HUDEP-2 (cell line): ENCODE measurements around the gene FAM13B.
"Not testable (repeated sequence)": the region's sequence is repeated elsewhere in the genome, so short reads cannot be mapped to it uniquely, and the experiment has no call there.

Source experiments
- DNase-seq, 76 experiments: peaks; one replicate each; lab custom pipeline; 2025; ENCODE audit not compliant: unreplicated experiment in 76 of 76; lab: John Stamatoyannopoulos, UW

Gene FAM13B

DNA sequence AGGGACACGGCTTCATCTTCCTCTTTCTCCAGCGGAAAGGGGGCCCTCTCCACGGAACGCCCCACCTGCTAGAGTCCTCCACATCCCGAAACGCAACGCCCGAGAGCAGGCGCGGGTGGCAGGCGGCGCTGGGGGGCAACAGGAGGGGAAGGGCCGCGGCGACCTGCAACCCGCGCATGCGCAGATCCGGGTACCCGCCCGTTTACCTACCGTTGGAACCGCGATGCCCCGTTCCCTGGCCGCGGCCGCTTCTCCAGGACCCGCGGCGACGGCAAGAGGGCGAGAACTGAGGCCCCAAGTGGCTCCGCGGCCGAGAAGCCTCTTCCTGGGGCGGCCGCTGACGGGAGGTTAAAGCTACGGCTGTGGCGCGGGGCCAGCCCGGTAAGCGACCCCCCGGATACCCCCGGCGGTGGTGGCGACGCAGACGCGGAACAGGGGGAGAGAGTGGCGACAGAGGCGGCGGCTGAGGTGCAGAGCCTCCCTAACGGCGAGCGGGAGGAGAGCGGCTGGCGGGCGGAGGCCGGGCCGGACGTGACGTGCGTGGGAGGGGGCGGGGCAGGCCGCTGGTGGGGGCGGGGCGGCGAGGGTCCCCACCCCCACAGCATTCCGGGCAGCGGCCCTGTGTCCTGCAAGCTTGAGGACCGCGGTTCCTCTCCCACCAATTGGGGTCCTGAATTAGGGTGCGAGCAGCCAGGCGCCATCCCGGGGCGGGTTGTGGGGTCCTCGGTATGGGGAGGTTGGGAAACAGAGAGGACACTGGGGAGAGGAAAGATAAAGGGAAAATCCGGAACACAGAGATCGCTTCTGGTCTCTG lies at the start of gene FAM13B:
FAM13B (minus strand) TSS at position 508 of the 814 bp plus-strand sequence. CDS start 13,968 bp downstream, outside the sequence.
- peak in 70 of 76 experiments; percentile 19 to 92 (median 70) for DNase-seq

DNA sequence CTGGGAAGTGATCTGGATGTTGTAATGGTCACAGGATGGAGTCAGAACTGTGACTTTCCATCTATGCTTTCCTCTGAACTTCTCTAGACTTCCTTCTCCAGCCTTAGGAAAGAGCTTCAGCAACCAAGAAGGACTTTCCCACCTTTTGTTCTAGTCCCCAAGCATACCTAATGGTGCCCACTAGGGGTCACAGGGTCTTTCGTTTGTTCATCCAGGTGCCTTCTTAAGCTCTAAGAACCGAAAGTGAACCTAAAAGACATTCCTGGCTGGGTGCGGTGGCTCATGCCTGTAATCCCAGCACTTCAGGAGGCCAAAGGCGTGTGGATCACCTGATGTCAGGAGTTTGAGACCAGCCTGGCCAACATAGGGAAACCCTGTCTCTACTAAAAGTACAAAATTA lies 49.2 kb upstream of the FAM13B start:
- DNase-seq: no peak

DNA sequence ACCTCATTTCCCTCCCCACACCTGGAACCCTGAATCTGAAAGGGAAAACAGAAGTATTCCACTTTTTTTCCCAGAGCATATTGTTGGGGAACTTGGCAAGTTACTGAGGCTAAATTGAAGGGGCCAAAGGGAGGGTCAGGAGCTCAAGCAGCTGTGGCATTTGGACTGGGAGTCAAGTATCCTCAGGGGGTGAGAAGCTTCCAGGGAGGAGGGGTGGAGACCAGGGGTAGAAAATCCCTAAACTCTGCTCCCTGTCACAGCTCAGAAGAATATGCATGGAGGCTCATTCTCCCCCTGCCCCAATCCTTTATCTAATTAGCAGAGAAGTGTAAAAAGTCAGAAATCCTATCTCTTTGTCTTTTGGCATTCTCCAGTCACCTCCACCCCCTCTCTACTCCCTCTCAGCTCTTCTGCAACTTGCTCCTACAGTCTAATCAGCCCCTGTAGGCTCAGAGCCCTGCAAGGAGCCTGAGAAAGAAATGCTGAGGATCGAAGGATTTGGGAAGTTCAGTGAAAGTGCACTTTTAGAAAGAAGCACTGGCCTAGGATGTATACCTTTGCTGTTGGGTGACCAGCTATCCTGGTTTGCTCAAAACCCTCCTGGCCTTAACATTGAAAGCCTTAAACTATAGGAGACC lies 45.2 kb upstream of the FAM13B start:
- DNase-seq: no peak

DNA sequence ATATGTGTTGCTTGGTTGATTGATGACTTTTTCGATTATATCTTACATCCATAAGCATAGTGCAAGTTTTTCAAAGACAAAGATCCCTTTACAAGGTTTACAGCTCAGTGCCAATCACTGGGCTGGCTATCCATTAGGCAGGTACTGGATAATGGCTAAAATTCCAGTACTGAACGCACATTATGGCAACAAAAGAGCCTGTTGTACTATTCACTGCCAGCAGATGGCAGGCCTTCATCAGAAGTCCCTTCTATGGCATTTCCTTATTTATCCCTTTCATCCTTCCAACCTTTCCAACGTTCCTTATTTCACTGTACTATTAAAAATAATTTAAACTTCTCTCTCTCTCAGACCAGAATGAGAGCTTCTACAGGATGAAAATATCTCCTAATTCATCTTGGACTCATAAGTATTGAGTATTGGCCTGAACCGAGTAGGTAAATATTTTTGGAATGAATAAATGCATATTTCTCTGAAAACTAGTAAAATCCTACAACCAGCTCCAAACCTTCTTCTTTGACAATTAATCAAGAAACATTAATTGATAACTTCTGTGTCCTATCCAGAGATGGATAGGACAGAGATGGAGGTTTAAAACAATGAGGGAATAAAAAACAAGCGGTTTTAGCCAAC lies 44.3 kb upstream of the FAM13B start:
- peak in 36 of 76 experiments; percentile 3 to 52 (median 20) for DNase-seq

DNA sequence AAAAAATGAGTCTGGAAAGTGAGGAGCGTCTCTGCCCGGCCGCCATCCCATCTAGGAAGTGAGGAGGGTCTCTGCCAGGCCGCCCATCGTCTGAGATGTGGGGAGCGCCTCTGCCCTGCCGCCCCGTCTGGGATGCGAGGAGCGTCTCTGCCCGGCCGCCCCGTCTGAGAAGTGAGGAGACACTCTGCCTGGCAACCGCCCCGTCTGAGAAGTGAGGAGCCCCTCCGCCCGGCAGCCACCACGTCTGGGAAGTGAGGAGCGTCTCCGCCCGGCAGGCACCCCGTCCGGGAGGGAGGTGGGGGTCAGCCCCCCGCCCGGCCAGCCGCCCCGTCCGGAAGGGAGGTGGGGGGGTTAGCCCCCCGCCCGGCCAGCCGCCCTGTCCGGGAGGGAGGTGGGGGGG lies 37.1 kb upstream of the FAM13B start:
- DNase-seq: not testable (repeated sequence)

DNA sequence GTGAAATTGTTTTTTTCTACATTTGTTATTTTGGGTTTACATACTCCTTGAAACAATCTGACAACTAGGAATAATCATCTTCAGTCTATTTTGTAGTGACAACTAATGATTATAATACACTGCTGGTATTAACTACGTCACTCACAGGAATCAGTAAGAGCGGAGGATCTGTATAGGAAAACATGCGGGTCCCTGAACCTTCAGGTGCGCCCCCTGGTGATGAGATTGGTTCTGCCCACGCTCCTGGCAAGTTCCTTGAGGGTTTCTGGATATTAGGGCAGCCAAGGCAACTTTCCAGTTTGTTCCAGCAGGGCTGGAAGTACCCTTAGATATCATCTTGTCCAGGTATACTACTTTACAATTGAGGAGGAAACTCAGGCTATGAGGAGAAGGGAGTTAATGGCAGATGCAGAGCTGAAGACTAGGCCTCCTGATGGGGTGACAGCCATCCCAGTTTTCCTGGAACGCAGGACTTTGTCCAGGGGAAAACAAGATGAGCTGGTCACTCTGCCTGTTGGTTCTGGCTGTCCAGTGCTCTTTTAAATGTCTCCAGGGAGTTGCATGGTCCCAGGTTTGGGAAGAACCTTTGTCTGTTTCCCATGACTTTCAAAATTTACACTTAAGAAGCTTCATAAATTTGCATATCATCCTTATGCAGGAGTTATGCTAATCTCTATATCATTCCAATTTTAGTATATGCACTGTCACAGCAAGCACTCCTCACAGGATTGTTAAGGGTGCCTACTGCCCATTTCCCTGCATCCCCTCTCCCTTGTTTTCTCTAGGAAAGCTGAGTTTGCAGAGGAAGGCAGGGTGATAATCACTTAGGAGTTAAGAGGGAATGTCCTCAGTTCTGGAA lies 36.1 kb upstream of the FAM13B start:
- peak in 70 of 76 experiments; percentile 8 to 82 (median 62) for DNase-seq

DNA sequence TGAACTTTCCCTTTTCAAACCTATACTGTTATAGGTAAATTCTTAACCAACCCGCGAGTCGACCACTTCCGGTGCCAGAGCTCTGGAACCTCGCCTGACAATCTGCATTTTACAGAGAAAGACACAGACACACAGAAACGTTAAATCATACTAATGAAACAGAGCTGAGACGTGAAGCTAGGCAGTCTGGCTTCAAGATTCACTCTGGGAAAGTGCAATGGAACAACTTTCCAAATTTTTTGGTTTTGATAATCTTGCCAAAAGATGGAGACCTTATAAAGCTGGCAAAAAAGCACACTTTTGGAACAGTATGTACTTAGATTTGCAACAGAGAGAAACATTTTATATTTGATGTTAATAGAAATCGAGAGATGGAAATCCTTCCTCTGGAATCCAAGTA lies 35.1 kb upstream of the FAM13B start:
- no peak for DNase-seq

DNA sequence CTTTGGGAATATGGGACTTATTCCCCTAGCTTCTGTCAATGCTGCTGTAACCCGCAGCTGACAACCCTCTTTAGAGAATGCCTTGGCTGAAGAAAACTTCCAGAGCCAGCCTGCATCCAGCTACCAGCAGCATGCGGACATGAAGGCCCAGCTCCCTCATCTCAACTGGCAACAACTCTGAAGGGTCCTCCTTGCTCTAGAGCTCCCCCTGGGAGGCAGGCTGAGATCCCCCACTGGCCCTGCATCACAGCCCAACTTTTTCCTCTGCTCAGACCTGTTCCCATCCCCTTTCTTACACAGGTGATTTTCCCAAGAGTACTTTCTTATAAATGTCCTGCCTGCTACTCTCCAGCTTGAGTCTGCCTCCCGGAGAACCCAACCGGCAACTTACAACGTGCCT lies 32.2 kb upstream of the FAM13B start:
- peak in 17 of 76 experiments; percentile 2 to 33 (median 13) for DNase-seq

DNA sequence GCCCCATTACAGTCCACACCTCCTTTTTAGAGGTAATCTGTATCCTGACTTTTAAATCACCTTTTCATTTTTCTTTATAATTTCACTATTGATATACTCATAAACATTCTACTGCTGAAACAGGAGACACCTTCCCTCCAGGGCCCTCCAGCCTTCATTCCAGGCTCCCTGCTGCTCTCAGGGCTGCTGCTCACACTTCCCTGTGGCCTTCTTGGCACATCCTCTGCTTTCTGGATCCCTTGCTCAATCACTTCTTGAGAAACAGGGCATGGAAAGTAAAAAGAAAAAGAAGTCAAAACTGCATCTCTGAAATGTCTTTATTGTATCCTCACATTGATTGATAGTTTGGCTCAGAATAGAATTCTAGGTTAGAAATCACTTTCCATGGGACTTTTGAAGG lies 31.6 kb upstream of the FAM13B start:
- no peak for DNase-seq

DNA sequence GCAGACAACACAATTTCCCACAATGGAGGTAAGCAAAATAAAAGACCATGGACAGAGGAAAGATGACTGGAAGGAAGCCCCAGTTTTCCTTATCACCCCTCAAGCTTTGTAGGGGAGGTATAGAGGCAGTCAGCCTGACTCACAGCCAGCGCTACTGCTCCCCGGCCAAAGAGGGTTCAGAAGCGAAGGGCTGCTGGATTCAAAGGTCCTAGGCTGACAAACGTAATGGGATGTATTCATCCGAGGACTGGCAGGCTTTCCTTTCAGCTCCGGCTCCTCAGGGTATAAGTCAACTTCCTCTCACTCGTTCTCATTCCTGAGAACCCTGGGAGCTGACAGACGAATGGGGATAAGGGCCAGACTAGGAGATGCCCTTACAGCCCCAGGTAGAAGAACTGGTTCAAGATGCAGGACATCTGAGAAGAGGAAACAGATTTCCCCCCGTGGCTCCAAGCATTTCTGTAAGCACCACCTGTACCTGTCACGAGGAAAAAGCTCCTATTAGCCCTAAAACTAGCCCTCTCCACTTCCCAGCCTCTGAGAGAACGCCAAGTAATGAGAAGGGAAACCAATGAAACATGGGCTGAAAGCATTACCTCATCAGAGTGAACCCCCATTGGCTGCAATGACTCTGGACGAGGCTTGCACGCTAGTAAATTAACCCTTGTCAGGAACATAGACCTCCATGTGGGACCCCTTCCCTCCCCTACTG lies 22.1 kb upstream of the FAM13B start:
- DNase-seq: peak in 1 of 76 experiments; percentile 4

DNA sequence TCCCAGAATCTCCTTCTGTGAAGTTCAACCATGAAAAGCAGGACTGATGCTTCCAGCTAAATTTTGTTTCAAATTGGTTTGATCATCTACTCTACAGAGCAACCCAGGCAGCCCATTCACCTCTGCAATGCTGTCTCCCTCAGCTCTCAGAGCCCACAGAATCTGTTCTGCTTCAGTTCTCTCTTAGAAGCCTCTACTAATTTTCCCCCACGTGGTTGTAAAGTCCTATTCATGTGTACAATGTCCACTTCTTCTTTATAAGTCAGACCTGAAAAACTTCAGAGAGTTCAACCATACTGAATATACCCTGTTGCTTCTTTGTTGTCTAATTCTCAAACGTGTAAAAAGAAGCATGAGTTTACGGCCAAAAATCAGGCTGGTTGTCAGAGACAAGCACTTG lies 21.3 kb upstream of the FAM13B start:
- no peak for DNase-seq

DNA sequence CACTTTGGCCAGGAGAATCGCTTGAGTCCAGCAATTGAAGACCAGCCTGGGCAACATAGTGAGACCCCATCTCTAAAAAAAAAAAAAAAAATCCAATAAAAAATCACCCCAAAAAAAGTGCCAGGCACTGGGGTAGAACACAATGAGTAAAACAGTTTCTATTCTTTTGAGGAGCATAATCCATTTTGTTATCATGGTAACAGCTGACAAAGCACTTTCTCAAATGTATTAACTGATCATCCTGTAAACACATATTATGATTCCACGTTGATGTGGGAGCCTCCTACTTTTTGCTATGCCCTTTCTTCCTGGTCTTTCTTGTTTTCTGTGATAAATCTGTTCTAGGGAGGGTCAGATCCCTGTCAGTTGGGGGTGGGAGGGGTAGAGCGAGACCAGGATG lies 20.7 kb upstream of the FAM13B start:
- no peak for DNase-seq

DNA sequence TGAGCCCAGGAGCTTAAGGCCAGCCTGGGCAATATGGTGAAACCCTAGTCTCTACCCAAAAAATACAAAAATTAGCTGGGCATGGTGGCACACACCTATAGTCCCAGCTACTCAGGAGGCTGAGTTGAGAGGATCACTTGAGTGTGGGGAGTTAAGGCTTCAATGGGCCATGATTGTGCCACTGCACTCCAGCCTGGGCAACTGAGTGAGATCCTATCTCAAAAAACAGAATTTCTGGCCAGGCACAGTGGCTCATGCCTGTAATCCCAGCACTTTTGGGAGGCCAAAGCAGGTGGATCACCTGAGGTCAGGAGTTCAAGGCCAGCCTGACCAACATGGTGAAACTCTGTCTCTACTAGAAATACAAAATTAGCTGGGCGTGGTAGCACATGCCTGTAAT lies 19.8 kb upstream of the FAM13B start:
- not testable (repeated sequence) for DNase-seq

DNA sequence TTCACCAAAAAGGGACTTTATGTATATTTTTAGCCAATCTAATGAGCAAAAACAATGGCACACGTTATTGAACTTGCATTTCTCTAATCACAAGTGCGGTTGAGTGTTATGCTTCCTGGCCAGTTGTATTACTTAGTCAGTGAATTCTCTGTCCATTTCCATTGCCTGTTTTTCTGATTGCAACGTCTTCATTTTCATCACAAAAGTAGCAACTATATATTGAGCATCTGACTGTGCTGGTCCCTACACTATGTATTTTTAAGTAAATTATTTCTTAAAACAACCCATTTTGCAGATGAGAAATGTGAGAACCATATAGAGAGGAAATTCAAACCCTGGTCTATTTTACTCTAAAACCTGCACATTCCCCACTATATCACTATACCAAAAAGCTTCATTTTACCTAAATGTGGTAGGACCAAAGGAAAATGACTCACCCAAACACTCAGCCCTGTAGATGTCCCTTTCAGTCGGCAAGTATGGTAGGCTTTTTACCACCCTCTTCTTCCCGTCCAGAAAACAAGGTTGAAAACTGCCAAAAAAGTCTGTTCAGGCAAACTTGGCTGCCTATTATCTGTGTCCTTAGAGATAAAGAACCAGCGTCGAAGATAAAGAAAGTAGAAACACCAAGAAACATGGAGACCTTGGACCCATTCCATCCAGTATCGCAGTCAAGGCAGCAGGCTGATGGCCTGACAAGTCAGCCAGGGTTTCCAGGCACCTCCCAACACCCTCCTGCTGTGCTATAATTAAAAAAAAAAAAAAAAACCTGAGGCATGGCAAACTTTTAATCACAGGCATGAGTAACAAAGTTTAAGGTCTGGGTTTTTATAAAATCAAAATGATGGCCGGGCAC lies 18.8 kb upstream of the FAM13B start:
- peak in 74 of 76 experiments; percentile 26 to 96 (median 78) for DNase-seq

DNA sequence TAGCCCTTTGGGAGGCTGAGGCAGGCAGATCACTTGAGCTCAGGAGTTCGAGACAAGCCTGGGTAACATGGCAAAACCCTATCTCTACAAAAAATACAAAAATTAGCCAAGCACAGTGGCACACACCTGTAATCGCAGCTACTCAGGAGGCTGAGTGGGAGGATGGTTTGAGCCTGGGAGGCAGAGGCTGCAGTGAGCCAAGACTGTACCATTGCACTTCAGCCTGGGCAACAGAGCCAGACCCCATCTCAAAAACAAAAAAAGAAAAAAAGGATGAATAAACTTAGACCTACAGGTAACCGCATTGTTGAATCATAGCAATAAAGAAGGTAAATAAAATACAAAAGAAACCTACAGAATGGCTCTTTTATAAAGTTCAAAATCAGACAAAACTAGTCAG lies 12.4 kb upstream of the FAM13B start:
- DNase-seq: not testable (repeated sequence)

DNA sequence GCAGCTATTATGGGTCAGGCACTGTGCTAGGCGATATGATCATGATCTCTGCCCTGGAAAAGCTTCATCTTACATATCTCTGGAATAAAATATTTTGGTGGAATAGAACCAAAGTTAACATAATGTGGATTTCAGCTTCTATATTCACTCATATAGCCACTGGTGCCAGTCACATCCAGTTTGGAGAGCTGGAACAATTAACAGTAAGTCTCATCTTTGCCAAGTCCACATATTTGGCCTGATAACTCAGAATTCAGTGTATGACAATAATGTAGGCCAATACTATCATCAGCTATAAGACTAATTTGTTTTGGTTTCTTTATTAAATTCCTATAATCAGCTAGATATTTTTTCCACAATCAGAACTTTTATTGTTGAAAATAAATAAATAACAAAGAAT lies 5.9 kb upstream of the FAM13B start:
- DNase-seq: no peak

DNA sequence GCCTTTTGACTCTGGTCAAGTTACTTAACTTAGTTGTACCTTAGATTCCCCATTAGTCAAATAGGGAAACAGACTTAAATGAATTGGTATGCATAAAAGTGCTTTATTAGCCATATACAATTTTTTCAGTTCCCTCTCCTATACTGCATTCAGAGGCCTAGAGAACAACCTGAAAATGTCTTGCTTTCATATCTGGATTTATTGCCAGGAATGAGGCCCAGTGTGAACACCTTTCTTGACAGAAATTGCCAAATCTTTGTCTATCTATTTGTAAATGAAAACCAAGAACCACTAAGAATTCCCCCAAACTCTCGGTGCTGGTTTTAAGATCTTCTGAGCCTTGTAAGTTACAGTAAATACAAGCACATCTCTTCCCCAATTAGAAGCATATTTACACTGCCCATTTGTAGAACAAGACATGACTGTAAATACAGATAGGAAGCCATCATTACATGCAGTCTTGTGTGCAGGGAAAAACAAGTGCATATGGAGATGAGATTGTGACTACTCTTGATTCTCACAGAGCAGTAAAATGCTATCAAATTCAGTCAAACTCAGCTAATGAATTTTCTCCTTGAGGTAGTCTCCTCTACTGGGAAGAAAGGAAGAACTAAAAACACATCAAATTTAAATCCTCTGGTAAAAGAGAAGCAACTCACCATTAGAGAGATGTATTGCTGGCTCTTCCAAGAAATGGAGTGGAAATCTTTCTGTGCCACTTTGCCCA lies 5.2 kb upstream of the FAM13B start:
- no peak for DNase-seq

DNA sequence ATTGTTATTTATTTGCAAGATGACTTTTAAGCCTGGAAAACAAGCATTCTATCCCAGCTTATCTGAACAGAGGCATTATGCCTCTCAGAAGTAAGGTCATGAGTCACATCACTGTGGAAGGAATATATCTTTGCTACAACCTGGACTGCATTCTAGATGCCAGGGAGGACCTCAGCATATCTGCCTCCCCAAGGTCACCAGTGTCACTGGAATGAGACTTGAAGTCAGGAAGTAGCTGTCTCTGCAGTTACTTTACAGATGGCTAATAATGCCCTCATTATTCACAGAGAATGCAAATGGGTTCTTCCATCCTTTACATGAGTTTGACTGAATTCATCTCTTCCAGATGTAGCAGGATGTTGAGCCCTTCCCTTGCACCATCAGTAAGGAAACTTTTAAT lies 4.4 kb upstream of the FAM13B start:
- DNase-seq: peak in 2 of 76 experiments; percentile 3 to 23
